ENCODE data around the gene PLA2G12A.

PLA2G12A gene
- total RNA-seq: 12.2 reads per million, percentile 36 among the genes with 10 or more reads in this experiment

DNA sequence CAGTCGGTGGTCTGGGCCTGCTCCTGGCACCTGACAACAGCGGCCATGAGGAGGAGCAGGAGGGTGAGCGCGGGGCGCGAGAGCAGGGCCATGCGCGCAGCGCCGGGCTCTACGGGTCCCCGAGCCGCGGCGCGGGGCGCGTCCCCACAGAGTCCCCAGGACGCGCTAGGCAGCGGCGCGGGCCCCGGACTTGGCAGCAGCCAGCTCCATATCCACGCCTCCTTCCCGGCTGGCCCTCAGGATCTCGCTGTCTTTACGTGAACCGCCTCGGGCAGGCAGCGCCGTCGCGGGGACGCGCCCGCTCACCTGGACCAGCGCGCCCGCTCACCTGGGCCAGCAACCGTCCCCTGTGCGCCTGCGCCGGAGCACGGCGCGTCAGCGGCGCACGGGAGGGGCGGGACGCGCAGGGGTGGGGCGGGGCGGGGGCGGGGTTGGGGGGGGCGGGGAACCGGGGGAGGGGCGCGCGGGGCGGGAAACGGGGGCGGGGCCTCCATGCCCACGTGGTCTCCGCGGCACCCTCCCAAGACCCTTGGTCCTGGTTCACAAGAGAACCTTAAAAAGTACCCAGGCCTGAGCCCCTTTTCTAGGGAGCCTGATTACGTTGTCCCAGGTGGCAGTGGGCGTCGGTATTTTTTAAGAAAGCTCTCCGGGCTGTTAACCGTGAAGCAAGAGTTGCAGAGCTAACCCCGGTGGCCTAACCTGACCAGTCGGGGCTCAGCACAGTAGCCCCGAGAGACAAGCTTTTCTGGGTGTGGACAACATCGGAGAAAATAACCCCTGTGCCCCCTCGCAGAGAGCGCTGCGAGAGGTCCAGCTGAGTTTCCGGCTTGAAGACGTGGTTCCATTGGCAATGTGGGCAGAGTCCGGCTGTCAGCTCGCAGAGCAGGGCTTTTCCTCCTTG lies at the start of gene PLA2G12A:
Gene PLA2G12A (minus strand): TSS at position 353 of the 901 bp plus-strand sequence. CDS start 261 bp downstream, at position 92.
- DNase-seq: peak; percentile 77

DNA sequence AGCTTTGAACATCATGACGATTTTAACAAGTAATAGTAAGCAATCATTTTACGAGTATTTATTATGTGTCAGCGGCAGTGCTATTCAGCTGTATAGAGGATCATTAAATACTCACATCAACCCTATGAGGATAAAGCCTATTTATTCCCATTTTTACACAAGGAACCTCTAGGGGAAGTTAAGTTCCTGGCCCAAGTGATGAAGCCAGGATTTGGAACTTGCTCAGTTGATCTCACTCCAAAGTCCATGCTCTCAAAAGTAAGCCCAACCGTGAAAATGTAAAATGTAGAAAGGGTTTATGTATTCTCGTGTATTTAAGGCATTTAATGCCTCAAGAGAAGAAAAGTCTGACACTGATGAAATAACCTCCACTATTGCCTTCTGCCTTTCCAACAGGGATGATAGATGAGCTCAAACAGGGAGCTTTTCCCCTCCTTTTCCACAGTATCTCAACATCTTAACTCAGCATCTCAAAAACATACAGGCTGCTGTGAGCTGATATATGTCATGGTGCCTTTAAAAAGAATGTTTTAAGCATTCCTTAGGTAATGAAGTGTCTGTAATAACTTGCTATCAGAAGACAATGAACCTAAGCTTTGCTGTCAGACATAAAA lies 35.0 kb upstream of the PLA2G12A start:
- no peak for DNase-seq

DNA sequence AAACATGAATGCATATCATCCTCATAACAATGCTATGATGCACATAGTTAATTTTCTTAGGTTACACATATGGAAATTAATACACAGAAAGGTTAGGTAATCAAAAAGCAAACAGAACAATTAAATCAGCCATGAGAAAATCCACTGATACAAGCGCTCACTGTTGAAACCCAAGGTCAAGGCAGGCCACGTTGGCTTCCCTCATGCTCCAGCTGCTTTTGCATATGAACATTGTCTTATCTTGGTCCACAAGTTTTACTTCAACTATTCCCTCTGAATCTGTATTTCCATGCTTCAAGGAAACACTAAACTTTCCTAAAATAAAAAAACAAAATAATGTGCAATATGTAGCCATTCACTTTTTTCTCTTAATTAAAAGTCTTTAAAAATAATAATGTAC lies 34.5 kb upstream of the PLA2G12A start:
- no peak for DNase-seq

DNA sequence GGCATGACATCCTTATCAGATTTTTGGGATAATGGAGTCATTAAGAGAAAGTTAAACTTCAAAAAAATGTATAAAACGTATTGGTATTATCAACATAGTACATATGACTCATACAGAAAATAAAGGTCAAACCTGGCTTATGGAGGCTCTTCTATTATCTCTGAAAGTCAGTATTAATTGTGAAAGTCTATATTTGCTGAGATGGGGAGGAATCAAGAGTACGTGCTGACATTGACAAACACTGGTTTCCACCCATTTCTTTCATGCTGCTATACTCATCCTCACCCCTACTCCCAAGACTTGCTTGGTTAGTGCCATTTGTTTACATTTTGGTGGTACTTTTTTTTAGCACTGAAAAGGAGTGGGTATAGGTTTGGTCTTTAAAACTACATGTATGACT lies 30.8 kb upstream of the PLA2G12A start:
- no peak for DNase-seq

DNA sequence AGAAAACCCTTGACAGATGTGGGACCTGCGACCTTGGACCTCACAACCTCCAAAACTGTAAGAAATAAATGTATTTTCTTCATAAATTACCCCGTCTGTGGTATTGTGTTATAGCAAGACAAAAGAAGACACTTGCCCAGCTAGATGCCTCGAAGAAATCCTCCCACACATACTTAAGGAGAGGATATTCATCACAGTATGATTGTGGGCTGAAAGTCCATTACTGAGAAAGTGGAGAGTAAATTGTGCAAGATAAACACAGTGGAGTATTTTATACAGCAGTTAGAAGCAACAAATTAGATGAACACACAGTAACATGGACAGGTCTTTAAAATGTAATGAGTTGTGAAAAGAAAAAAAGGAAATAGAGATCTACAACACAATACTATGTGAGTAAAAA lies 25.8 kb upstream of the PLA2G12A start:
- DNase-seq: no peak

DNA sequence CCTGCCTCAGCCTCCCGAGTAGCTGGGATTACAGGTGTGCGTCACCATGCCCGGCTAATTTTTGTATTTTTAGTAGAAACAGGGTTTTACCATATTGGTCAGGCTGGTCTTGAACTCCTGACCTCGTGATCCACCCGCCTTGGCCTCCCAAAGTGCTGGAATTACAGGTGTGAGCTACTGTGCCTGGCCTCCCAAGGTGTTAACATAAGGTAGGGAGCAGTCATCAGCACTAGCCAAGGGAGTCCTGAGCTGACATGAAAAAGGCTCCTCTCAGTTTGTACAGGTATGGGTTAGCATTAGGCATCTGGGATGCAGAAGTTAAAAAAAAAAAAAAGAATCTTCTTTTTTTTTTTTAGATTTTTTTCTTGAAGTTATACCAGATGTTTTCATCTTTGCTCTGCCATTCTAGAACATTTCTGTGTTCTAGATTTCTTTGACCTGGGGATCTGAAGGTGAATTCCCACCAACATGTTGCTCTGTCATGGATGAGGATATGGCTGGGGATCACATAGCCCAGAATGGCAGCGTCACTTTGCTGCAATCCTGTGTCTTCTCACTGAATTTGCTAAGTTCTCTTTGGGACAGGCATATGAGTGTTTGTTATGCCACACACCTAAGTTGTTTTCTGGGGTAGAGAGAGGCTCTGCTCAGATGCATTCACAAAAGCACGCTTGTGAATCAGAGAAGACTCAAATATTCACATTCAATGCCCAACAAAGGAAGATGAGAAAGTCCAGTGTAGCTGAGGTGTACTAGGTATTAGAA lies 24.4 kb upstream of the PLA2G12A start:
- no peak for DNase-seq

DNA sequence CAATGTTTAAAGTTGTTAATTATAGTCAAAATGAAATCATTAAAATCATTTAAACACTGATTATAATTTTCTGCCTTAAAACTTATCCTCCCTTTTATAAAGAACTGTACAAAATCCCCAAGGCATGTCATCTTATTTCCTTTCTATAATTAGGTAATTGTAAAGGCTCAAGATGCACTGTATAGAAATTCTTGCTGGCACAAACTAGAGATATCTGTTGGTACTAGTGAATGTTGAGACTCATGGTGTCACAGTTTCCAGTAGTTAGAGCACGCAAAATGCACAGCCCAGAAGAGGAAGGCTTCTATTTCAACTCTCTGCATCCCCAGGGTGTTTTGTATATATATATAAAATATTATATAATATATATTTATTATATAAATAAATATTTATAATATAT lies 22.7 kb upstream of the PLA2G12A start:
- DNase-seq: no peak

DNA sequence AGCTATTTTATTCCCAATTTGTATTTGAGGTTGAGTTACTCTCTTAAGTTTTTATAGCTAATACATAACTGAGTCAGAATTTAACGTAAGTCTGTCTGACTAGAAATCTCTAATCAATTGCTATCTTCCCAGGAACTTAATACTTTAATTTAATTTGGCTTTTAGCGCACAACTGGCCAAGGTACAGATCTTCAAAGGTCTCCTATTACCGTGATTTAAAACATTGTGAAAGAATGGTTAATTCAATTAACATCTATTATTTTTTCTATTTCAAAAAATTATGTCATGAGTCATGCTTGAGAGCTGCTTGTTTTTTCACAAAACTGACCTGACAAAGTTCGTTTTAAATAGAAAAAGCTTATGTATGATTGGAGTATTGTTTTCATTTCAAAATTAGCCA lies 22.0 kb upstream of the PLA2G12A start:
- no peak for DNase-seq

DNA sequence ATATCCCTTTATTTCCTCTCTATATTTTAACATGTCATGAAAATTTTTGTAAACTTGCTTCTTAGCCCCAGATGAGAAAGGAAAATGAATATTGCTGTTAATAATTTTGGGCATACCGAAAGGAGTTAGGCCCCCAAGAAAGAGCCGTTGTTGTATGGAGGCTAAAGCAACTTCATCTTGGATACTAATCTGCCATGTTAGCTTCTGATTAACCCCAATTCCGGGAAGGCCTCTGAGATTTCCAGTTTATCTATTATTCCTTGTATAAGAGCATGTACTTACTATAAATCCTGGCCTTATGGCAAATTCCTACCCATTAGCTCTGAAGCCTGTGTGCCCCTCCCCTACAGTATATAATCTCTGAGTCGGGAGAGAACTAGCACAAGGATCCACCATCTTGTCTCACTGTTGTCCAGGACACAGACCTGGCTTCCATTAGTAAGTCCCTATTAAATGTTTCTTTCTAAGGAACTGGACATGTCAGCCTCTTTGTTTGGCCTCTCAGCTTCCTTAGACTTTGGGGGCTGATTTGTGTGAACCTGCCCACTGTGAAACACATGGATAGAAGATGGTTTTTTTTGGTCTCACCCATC lies 20.9 kb upstream of the PLA2G12A start:
- DNase-seq: no peak

DNA sequence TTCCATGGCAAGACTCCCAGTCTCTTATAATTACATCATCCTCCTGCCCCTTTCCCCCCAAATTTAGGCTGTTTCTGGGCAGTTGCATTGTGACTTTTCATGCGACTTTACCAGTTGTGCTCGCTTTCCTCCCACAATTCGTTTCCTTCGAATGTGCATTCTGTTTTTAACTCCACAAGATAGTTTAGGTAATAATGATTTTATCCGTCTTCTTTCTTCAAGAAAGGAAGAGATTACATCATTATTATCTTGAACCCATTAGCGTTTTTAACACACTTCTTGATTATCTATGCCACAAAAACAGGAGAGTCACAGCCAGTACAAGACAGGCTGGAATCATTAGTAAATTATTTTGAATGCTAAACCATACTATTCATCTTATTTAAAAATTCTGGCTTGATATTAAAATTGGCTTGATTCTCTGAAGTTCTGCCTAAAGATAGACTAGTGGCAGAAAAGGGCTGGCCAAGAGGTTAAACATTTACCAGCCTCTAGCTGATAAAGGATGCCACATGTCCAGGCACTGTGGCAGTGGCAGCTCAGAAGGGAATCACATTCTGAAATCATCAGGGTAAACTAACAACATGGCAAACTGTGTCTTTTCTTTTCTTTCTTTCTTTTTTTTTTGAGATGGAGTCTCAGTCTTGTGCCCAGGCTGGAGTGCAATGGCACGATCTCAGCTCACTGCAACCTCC lies 19.7 kb upstream of the PLA2G12A start:
- DNase-seq: no peak

DNA sequence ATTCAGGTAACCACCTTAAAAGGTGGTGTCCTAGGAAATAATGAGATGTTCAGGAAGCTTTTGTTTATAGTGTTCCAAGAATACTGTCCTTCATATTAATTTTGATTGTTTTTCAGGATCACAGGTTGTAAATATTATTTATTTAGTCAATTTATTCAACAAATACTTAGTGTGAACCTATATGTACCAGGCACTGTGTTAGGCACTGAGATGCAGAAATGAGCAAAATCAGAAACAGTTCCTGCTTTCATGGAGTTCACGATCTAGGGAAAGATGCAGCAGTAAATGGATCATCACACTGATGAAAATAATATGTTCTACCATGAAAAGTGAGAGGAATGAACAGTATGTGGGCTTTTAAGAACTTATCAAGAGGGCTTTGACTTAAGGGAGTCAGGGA lies 18.2 kb upstream of the PLA2G12A start:
- DNase-seq: no peak

DNA sequence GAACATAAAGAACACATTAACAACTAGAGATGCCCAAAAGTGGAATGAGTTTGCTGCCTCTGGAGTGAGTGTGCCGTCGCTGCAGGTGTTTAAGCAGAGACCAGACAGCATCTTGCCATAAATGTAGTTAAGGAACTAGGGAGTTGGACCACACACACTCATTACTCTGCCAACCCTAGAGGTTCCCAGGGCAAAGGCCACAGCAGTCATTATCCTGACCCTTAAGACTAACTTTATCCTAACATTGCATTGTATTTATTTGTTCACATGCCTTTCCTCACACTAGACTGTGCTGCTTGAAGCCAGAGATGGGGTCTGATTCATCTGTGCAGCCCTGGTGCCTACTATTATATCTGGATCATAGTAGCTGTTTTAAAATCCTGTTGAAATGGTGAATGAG lies 16.9 kb upstream of the PLA2G12A start:
- DNase-seq: no peak

DNA sequence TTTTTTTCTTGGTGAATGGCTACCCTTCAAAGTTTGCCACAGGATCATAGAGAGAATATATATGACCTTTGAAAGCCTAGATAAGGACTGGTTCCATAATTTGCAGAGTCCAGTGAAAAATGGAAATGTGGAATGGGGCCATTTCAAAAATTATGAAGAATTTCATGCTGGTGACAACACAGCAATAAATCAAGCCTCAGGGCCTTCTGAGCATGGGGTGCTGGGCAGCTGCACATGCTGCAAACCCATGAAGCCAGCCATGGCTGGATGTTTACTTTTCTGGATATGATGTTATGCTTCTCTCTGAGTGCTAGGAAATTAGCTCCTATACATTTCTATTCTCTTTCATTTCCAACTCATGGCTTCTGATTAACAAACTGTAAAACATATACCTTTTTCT lies 16.0 kb upstream of the PLA2G12A start:
- no peak for DNase-seq

DNA sequence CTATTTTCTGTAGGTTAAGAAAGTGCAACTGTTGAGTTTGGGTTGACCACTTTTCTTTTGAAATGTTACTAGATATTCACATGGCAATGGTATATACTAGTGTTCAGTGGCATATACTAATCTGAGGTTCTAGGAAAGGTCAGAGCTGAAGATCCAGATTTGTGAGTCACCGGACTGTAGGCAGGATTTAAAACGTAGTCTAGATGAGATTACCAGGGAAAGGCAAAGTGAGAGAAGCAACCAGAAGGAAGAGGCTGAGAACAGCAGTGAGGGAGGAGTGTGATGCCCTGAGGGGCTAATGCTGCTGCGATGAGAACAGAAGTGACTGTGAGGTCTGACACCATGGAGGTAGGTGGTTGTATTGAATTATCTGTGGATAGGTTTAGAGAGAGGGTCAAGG lies 9.7 kb upstream of the PLA2G12A start:
- no peak for DNase-seq

DNA sequence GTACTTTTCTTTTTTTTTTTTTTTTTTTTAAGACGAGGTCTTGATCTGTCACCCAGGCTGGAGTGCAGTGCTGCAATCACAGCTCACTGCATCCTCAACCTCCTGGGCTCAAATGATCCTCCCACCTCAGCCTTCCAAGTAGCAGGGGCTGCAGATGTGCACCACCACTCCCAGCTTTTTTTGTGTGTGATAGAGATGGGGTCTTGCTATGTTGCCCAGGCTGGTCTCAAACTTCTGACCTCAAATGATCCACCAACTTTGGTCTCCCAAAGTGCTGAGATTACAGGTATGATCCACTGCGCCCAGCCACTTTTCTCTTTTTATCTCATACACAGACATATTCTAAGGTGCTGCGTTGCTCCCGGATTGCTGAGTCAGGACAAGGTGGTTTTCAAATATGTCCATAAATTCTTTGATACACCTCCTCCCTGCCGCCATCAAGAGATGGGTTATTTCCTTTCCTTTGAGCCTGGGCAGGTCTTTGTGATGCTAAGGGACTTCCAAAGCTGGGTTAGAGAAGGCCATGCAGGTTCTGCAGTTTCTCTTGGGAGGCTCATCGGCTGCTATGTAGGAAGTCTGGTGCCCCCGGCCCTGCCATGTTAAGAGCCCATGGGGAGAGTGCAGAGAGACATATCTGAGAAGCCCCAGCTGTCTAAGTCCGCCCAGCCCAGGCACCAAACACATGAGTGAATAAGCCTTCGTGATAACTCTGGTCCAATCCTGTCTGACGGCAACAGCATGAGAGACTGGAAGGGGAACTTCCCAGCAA lies 8.4 kb upstream of the PLA2G12A start:
- no peak for DNase-seq

DNA sequence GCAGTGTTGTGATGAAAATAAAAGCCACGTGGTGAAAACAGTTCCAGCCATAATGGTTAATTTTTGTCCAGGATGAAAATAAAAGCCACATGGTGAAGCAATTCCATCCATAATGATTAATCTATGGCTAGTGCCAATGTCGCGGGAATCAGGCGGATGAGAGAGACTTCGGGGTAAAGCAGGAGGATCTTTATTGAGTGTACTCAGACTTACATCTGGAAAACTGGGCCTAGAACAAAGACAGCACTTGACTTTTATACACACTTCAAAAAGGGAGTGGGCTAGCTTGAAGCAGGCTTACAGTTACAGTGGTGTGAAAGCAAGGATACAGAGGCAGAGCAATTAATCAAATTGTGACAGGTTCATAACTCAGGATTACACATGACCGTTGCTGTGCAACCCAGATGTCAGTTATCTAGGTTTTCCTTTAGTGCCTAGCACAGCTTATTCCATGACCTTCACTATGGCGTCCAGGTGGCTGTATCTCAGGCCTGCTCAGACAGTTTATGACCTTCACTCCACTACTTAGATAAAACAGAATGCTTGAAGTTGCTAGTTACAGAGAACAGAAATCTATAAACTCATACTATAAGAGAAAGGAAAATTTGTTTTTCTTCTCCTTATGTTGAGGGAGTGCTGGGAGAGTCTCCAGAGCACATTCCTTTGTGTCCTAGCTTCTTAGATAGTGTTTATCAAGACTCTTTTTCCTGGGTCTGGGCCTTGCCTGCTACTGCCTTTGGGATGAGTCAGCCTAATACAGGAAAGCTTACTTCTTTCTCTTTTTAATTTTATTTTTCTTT lies 5.9 kb upstream of the PLA2G12A start:
- no peak for DNase-seq

DNA sequence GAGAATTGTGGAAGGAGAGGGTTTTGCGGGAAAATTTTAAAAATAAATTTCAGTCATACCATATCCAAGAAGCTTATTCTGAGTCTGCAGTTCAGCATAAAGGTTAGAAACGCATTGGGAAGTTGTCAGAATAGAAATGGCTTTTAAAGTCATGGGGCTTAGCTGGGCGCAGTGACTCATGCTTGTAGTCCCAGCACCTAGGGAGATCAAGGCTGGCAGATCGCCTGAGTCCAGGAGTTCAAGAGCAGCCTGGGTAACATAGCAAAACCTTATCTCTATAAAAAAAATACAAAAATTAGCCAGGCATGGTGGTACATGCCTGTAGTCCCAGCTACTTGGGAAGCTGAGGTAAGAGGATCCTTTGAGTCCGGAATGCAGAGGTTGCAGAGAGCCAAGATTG lies 3.9 kb upstream of the PLA2G12A start:
- DNase-seq: no peak

DNA sequence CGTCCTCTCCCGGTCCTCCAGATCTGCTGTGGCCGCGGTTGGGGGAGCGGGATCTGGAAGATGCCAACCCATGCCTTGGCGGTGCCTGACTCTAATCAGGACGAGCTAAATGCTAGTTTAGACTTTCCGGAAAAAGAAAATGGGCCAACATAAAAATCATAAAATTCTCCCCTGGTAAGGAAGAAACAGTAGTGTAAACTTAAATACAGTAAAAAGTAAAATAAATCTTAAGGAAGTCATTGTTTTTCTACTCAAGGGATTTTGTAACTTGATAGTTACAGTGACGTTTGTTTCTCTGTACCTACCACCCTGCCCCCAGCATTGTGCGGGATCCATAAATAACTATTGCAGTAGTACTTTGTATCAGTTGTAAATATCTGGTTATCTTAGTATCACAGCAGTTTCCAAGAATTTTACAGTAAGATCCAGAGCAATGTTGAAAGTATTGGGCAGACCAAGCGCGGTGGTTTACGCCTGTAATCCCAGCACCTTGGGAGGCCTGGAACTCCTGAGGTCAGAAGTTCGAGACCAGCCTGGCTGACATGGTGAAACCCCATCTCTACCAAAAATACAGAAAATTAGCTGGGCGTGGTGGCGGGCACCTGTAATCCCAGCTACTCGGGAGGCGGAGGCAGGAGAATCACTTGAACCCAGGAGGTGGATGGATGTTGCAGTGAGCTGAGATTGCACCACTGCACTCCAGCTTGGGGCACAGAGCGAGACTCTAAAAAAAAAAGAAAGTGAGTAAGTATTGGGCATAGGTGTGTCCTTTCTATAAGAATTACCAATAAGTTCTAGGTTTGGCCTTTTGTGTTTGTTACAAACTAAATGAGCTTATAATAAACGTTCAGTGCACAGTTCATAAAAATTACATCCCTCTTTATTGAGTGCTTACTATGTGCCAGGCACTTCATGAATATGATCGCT lies 1.0 kb upstream of the PLA2G12A start:
- DNase-seq: no peak

DNA sequence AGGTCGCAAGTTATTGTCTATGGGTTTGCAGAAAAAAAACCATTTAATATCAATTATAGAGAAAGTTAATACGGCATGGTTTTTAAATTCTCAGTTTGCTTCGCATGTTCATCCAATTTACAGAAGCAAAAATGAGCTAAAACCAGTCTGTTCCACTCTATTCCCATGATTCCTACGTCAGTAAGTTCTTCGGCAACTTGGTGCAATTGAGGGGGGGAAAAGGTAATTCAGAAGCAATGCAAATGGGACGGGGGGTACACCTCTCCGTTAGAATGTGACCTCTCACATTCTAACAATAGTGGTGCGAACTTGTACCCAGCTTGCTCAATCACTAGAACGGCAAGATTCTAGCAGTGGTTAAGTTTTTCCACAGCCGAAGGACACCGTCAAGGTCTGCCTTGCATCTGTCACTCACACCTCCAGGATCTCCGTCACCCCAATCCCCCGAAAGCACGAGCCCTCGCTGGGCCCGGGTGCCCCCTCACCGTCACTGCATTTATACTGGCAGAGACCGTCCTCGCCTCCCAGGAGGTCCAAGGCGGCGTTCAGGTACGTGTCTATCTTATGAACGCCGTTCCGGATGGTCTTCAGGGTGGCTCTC lies 653 bp downstream of the PLA2G12A start:
- DNase-seq: no peak

Measured in effector CD4-positive, alpha-beta T cell (primary cell).